H1 (cell line): ENCODE measurements around the gene PAX9. TPM values are rescaled to one million over a fixed set of nuclear protein-coding genes. Genes with fewer than 3 reads are reported as not detected.

ENCODE experiments used
- CTCF ChIA-PET: fragments of 300-600 bp; sonication (Branson Sonifier 250); formaldehyde crosslinking; loops from one replicate; lab custom pipeline; 2021; ENCODE audit not compliant: partially characterized antibody; lab: Charles Lee
- POLR2A ChIA-PET: fragments of 300-600 bp; sonication (Branson Sonifier 250); formaldehyde crosslinking; loops from one replicate; lab custom pipeline; 2021; ENCODE audit warnings: inconsistent platforms; ENCODE audit not compliant: partially characterized antibody; lab: Charles Lee
- DNase-seq, 2 experiments: peaks; one replicate each; pipeline versions ENCODE4 v3.0.0 to v3.0.0-alpha.2; 2010 to 2022; ENCODE audit warnings: low spot score in 2 of 2, low read depth in 1 of 2, mixed read lengths in 1 of 2
- FAIRE-seq: peaks from 2 replicates; lab custom pipeline; 2011; peaks lifted over from hg19 to GRCh38; lab: Jason Lieb, UNC
- H2AFZ ChIP-seq: 2 replicates; pipeline ENCODE4 v1.8.1; 2012; ENCODE audit warnings: low read length, inconsistent platforms
- H2AK5ac ChIP-seq: 2 replicates; pipeline ENCODE4 v1.6.1; 2013; ENCODE audit warnings: low read depth, low read length
- H2BK120ac ChIP-seq: replicated peaks from 2 replicates; pipeline ENCODE3; 2013; ENCODE audit warnings: low read depth, low read length, inconsistent platforms
- H2BK12ac ChIP-seq: 2 replicates; pipeline ENCODE4 v1.6.1; 2013; ENCODE audit warnings: low read depth, low read length
- H2BK15ac ChIP-seq: 2 replicates; pipeline ENCODE4 v1.6.1; 2013; ENCODE audit warnings: low read length
- H2BK20ac ChIP-seq: 2 replicates; pipeline ENCODE4 v1.6.1; 2013; ENCODE audit warnings: low read length
- H2BK5ac ChIP-seq: 2 replicates; pipeline ENCODE4 v1.6.1; 2013; ENCODE audit warnings: low read depth, low read length
- H3K14ac ChIP-seq: 2 replicates; pipeline ENCODE4 v1.6.1; 2013; ENCODE audit warnings: inconsistent platforms; ENCODE audit not compliant: insufficient read length
- H3K18ac ChIP-seq: 2 replicates; pipeline ENCODE4 v1.6.1; 2013; ENCODE audit warnings: low read length; ENCODE audit errors: extremely low read depth
- H3K23ac ChIP-seq: 2 replicates; pipeline ENCODE4 v1.6.1; 2013; ENCODE audit warnings: inconsistent platforms; ENCODE audit not compliant: insufficient read length
- H3K23me2 ChIP-seq: 2 replicates; pipeline ENCODE4 v1.6.1; 2013; ENCODE audit warnings: low read depth, low read length
- H3K27ac ChIP-seq: 2 replicates; pipeline ENCODE4 v1.6.1; 2011; ENCODE audit warnings: low read depth, low read length, inconsistent platforms
- H3K27me3 ChIP-seq, 4 experiments: replicated peaks in 1 of 4; 1 replicate in 1 of 4; 2 replicates in 3 of 4; pipeline versions ENCODE4 v1.6.1 to v1.8.1; 2011 to 2013; ENCODE audit warnings: low read length in 3 of 4, mild to moderate bottlenecking in 3 of 4, inconsistent platforms in 2 of 4, mixed read lengths in 2 of 4, moderate library complexity in 1 of 4; ENCODE audit not compliant: control insufficient read depth in 3 of 4, insufficient read depth in 3 of 4; ENCODE audit errors: extremely low read depth in 1 of 4
- H3K36me3 ChIP-seq, 4 experiments: 2 replicates each; pipeline versions ENCODE4 v1.6.1 to v1.8.1; 2011 to 2013; ENCODE audit warnings: mild to moderate bottlenecking in 4 of 4, low read length in 3 of 4, moderate library complexity in 2 of 4, control low read depth in 1 of 4, inconsistent platforms in 1 of 4; ENCODE audit not compliant: insufficient read depth in 4 of 4, control insufficient read depth in 2 of 4
- H3K4ac ChIP-seq: replicated peaks from 2 replicates; pipeline ENCODE3; 2013; ENCODE audit warnings: low read length, low read depth, mixed read lengths, inconsistent platforms; ENCODE audit not compliant: insufficient read length
- H3K4me1 ChIP-seq, 4 experiments: replicated peaks in 1 of 4; 1 replicate in 1 of 4; 2 replicates in 3 of 4; pipeline versions ENCODE4 v1.6.1 to v1.8.1; 2011 to 2013; ENCODE audit warnings: low read length in 3 of 4, inconsistent platforms in 2 of 4, mixed read lengths in 1 of 4; ENCODE audit not compliant: insufficient read depth in 4 of 4, control insufficient read depth in 3 of 4
- H3K4me2 ChIP-seq, 2 experiments: 2 replicates each; pipeline versions ENCODE4 v1.6.1 to v1.8.1; 2011 to 2013; ENCODE audit warnings: low read depth in 2 of 2, low read length in 2 of 2, control low read depth in 1 of 2, inconsistent platforms in 1 of 2, mild to moderate bottlenecking in 1 of 2; ENCODE audit not compliant: insufficient read depth in 1 of 2
- H3K4me3 ChIP-seq, 4 experiments: fragments of 200-600, 300-600 bp in 1 of 4; sonication (generic), shearing (Covaris generic), sonication (Bioruptor Twin) in 1 of 4; 2 replicates each; pipeline versions ENCODE4 v1.5.1 to v1.8.1; 2011 to 2016; ENCODE audit warnings: low read length in 4 of 4, low read depth in 3 of 4, control low read depth in 2 of 4, inconsistent platforms in 2 of 4, mild to moderate bottlenecking in 2 of 4, mixed read lengths in 1 of 4, moderate library complexity in 1 of 4; ENCODE audit not compliant: insufficient read depth in 2 of 4; ENCODE audit errors: extremely low read depth in 1 of 4
- H3K56ac ChIP-seq: replicated peaks from 2 replicates; pipeline ENCODE3; 2013; ENCODE audit warnings: low read depth, mild to moderate bottlenecking, mixed read lengths, low read length, inconsistent platforms; ENCODE audit not compliant: insufficient read length
- H3K79me1 ChIP-seq: 2 replicates; pipeline ENCODE4 v1.6.1; 2013; ENCODE audit warnings: low read depth, low read length, control low read depth
- H3K79me2 ChIP-seq, 2 experiments: 2 replicates each; pipeline versions ENCODE4 v1.6.1 to v1.8.1; 2012 to 2013; ENCODE audit warnings: low read length in 2 of 2, mild to moderate bottlenecking in 2 of 2, inconsistent platforms in 1 of 2; ENCODE audit not compliant: insufficient read depth in 2 of 2, control insufficient read depth in 1 of 2
- H3K9ac ChIP-seq, 4 experiments: replicated peaks in 1 of 4; 1 replicate in 1 of 4; 2 replicates in 3 of 4; pipeline versions ENCODE4 v1.6.1 to v1.8.1; 2011 to 2013; ENCODE audit warnings: low read depth in 3 of 4, low read length in 3 of 4, control low read depth in 2 of 4, mild to moderate bottlenecking in 2 of 4, moderate library complexity in 2 of 4, inconsistent platforms in 1 of 4; ENCODE audit errors: extremely low read depth in 1 of 4
- H3K9me3 ChIP-seq, 2 experiments: 2 replicates each; pipeline versions ENCODE4 v1.6.1 to v1.8.1; 2012 to 2013; ENCODE audit warnings: mild to moderate bottlenecking in 2 of 2, moderate library complexity in 2 of 2, control low read depth in 1 of 2, inconsistent platforms in 1 of 2, low read depth in 1 of 2, low read length in 1 of 2, mixed read lengths in 1 of 2; ENCODE audit not compliant: insufficient read depth in 2 of 2
- H4K20me1 ChIP-seq, 2 experiments: replicated peaks in 1 of 2; 2 replicates each; pipeline versions ENCODE3 to v1.8.1; 2011 to 2013; ENCODE audit warnings: inconsistent platforms in 2 of 2, low read length in 2 of 2, mild to moderate bottlenecking in 1 of 2; ENCODE audit not compliant: insufficient read depth in 2 of 2, control insufficient read depth in 1 of 2
- H4K5ac ChIP-seq: 2 replicates; pipeline ENCODE4 v1.6.1; 2013; ENCODE audit warnings: low read length, low read depth, mixed read lengths, inconsistent platforms; ENCODE audit not compliant: insufficient read length
- H4K8ac ChIP-seq: 2 replicates; pipeline ENCODE4 v1.8.0; 2013; ENCODE audit warnings: mild to moderate bottlenecking, moderate library complexity, low read length, inconsistent platforms; ENCODE audit not compliant: insufficient read depth; ENCODE audit errors: extremely low read depth
- H4K91ac ChIP-seq: replicated peaks from 2 replicates; pipeline ENCODE3; 2013; ENCODE audit warnings: low read length, mixed read lengths, inconsistent platforms; ENCODE audit not compliant: insufficient read length
- SRF ChIP-seq: IDR thresholded peaks from 2 replicates; pipeline ENCODE4 v1.6.1; 2011; ENCODE audit warnings: mild to moderate bottlenecking, low read depth, low read length, moderate library complexity
- ZNF274 ChIP-seq: IDR thresholded peaks from 2 replicates; pipeline ENCODE4 v1.7.0; 2012; ENCODE audit warnings: low read length, borderline replicate concordance; ENCODE audit errors: extremely low read depth
- polyA plus RNA-seq, 7 experiments: library from polyadenylated mRNA; depleted of rRNA in 3 of 7; stranded (reverse) in 5 of 7; unstranded in 2 of 7; fragments of >200 nt in 5 of 7; fragments of 200-250 nt in 2 of 7; gene quantifications; 1 replicate in 5 of 7; 2 replicates in 1 of 7; 4 replicates in 1 of 7; pipeline versions ENCODE4 v1.2.1 to v1.2.3, GENCODE V29; 2011 to 2013; ENCODE audit warnings: missing spikeins in 2 of 7, mixed read lengths in 2 of 7
- total RNA-seq: library from RNA; stranded (reverse); fragmentation: NEBNext Ultra II Directional; extraction: Animal tissue kit (Norgen Biotek cat#: 25700); gene quantifications from 2 replicates; pipeline ENCODE4 v1.2.1, GENCODE V29; 2021

PAX9 gene
- total and polyA plus RNA-seq, 2 of the 8 experiments (the other 6 are each of a cell fraction or from before 2014, with no cell fraction given): 0.05 TPM; not detected in 1

DNA sequence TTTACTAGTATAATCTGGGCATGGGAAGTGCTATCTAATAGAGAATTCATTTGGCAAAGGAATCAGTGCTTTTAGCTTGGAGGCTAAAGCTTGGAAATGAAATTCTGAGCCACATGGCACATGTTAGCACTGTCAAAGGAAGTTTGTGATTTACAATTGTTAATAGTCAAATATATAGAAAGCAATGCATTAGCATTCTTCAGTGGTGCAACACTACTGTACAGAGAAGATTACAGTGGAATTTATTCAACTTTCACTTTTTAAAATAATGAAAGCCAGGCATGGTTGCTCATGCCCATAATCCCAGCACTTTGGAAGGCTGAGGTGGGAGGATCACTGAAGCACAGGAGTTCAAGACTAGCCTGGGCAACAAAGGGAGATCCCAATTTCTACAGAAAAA lies 45.9 kb downstream of the PAX9 start:
- H3K9ac ChIP-seq: no peak overlapping the region
- no peaks in the 10 kb centered on the region for H3K27me3 ChIP-seq
- no peak overlapping the region for H3K14ac ChIP-seq
- CTCF ChIA-PET: interaction anchor here (0.9 to 2.4 kb wide), 2 partner anchors 38 to 182 kb away, joined by 3 to 6 read pairs; no protein-coding TSS in a partner anchor
- no peak overlapping the region for H3K56ac ChIP-seq
- no peak overlapping the region for H3K27ac ChIP-seq
- no peak overlapping the region for H4K5ac ChIP-seq
- H2BK5ac ChIP-seq: no peak overlapping the region
- H3K4me1 ChIP-seq: no peaks in the 10 kb centered on the region
- H2BK15ac ChIP-seq: no peak overlapping the region
- TF ChIP-seq SRF: no peak
- no peak for TF ChIP-seq ZNF274
- no peaks in the 10 kb centered on the region for H3K79me1 ChIP-seq
- no peaks in the 10 kb centered on the region for H3K9me3 ChIP-seq
- H4K91ac ChIP-seq: no peak overlapping the region
- H2AFZ ChIP-seq: no peak overlapping the region
- no peak overlapping the region for H3K23ac ChIP-seq
- POLR2A ChIA-PET: no interaction called here
- no peak overlapping the region for H3K18ac ChIP-seq
- FAIRE-seq (no peak), DNase-seq (no peak)
- H3K4ac ChIP-seq: no peak overlapping the region
- no peak overlapping the region for H3K4me2 ChIP-seq
- no peaks in the 10 kb centered on the region for H3K79me2 ChIP-seq
- no peaks in the 10 kb centered on the region for H4K20me1 ChIP-seq
- no peak overlapping the region for H2BK20ac ChIP-seq
- H3K4me3 ChIP-seq: no peak overlapping the region
- no peaks in the 10 kb centered on the region for H3K36me3 ChIP-seq
- no peak overlapping the region for H2BK12ac ChIP-seq
- H4K8ac ChIP-seq: no peak overlapping the region
- H2BK120ac ChIP-seq: no peak overlapping the region
- no peaks in the 10 kb centered on the region for H3K23me2 ChIP-seq
- no peak overlapping the region for H2AK5ac ChIP-seq
